HTR-8/SVneo (cell line): Measurements from ENCODE around the gene ZNF473.

ENCODE experiments used
- DNase-seq: peaks from one replicate; pipeline ENCODE4 v3.0.0; 2011; ENCODE audit warnings: low spot score, mixed read lengths; ENCODE audit not compliant: insufficient read length
- FAIRE-seq: peaks from 2 replicates; lab custom pipeline; 2011; peaks lifted over from hg19 to GRCh38; lab: Jason Lieb, UNC

The ZNF473 gene

DNA sequence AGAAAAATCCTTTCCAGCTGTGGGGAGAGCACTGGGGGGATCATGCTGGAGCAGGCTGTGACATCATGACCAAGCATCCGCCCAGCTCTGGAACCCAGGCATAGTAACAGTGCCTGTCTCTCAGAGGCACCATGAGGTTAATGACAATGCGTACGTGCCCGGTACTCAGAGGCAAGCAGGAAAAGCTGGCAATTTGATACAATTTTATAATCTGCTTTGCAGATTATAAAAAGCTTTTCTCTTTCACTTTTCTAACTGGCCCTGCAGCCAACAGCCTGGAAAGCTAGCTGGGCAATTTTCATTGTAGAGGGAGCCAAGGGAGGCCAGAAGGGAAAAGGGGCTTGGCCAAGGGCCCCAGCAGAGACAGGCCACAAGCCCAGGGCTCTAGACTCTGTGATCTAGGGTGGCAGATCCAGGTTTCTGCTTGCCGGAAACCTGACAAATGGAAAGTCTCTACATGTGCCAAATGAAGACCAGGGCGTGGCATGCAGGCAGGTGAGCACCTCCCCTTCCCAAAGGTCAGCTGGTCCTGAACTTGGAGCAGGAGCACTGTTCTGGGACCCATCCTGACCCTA, 23.3 kb upstream of the ZNF473 start:
- FAIRE-seq (no peak), DNase-seq (no peak)

DNA sequence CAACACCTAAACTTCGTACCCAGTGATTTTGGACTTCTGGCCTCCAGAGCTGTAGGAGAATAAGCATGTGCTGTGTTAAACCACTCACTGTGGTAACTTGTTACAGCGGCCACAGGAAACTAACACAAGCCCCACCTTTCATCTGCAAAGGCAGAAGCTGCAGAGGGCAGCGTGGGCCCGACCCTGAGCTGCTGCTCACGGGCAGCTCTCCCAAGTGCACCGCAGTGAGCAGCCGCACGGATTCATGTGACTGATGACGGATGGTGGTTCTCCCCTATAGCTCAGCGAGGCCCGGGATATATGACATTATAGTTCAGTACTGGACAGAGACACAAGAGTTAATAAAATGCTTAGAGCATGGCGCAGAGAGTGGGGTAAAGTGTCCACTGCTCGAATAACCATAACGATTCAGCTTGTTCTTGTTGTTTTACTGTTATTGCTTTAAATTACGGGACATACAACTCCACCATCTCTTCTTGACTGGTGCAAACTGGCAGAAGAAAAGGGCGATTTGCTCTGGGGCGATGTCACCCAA, 22.5 kb upstream of the ZNF473 start:
- FAIRE-seq (no peak), DNase-seq (no peak)

- no peak for FAIRE-seq
- peak; percentile 87 for DNase-seq
Observed at GRCh38 chr19:50003810-50004419, 21.9 kb upstream of the ZNF473 start.

GRCh38 chr19:50005428-50005827, 20.4 kb upstream of the ZNF473 start:
- DNase-seq (no peak), FAIRE-seq (peak; percentile 55)

- DNase-seq, result no peak
- no peak for FAIRE-seq
Observed at GRCh38 chr19:50007170-50007569, 18.6 kb upstream of the ZNF473 start.

DNA sequence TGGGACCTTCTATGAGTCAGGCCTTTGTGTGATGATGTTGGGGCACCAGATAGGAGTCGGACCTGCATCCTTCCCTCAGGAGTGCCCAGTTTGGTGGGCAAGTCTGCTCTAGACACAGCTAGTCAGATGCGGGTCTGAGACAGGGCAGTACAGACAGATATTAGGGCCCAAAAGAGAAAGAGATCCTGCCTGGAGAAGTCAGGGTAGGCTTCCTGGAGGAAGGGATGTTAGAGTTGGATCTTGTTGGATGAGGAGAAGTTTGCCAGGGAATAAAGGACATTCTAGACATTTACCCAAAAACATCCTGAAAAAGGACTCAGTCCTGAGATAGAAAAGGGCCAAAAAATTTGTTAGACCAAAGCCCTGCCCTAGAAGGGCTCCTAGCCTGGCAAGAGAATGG, 17.9 kb upstream of the ZNF473 start:
- DNase-seq (no peak), FAIRE-seq (no peak)

DNA sequence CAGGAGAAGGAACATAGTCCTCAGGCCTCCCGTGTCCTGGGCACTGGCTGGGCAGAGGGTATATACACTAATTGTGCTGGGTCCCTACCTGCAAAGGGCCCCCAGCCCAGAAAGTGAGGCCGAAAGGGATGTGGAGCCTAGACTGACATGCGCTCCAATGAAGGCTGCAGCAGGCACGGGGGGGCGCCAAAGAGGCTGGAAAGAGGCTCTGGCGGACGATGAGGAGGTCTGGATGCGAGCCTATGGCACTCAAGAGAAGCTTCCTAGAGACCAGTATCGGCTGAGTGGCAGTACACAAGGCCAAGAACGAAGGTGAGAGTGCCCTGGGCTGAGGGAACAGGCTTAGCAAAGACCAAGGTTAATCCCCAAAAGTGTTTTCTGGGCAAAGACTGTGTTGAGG, 17.3 kb upstream of the ZNF473 start:
- DNase-seq, result no peak
- peak; percentile 31 for FAIRE-seq

DNA sequence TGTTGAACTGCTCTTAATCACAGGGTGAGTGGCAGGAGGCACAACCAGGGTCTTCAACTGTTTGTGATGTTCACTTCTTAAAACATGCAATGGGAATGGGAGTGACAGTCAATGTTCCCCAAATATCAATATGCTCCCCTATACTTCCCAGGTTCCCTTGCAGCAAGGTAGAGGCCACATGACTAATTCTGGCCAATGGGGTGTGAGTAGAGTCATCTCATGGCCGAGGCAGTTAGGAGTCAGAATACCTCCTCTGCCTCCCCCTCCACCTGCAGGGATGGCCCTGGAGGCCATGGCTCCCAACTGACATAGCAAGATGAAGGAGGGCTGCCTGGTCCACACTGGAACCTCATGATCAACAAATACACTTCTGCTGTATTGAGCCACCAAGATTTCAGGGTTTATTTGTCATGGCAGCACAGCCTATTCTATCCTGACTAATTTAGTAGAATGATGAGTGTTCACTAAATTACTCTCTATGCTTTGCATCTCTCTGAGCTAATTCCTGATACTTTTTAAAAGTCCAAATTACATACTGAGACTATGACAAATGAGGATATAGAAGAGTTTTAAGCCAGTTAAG, 9.5 kb upstream of the ZNF473 start:
- DNase-seq (no peak), FAIRE-seq (no peak)

- FAIRE-seq (no peak), DNase-seq (no peak)
Observed at GRCh38 chr19:50020481-50020880, 5.3 kb upstream of the ZNF473 start.

GRCh38 chr19:50022823-50023222, 3.0 kb upstream of the ZNF473 start:
- FAIRE-seq, result no peak

GRCh38 chr19:50024719-50025021, 1.1 kb upstream of the ZNF473 start:
- FAIRE-seq (no peak), DNase-seq (no peak)

More at GRCh38 chr19:50022823-50023222, 3.0 kb upstream of the ZNF473 start:
- DNase-seq, result no peak

GRCh38 chr19:50025022-50025793, 597 bp upstream of the ZNF473 start, which contains the start of gene VRK3:
Gene VRK3 (minus strand): TSS chr19:50025372. CDS start chr19:50016162, 9,210 bp downstream.
- FAIRE-seq (peak; percentile 94), DNase-seq (peak; percentile 97)

DNA sequence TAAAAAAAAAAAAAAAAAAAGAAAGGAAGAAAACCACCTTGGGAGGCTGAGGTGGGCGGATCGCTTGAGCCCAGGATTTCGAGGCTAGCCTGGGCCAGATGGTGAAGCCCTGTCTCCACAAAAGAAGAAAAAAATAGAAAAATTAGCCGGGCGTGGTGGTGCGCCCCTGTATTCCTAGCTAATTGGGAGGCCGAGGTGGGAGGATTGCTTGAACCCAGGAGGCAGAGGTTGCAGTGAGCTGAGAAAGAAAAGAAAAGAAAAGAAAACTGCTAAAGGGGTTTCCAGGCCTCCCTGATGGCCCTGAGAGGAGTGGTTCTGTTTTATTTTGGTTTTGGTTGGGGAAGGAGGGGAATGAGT, 723 bp downstream of the ZNF473 start:
- no peak for DNase-seq
- no peak for FAIRE-seq

DNA sequence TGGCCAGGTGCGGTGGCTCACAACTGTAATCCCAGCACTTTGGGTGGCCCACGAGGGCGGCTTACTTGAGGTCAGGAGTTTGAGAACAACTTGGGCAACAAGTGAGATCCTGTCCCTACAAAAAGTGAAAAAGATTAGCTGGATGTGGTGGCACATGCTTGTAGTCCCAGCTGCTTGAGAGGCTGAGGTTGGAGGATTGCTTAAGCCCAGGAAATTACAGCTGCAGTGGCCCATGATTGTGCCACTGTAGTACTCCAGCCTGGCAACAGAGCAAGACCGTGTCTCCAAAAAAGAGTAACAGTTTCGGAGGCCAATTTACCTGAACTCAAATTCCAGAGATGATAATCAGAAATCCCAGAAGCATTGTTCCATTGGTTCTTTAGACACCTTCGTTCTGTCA, 4.4 kb downstream of the ZNF473 start:
- FAIRE-seq (no peak), DNase-seq (no peak)

DNA sequence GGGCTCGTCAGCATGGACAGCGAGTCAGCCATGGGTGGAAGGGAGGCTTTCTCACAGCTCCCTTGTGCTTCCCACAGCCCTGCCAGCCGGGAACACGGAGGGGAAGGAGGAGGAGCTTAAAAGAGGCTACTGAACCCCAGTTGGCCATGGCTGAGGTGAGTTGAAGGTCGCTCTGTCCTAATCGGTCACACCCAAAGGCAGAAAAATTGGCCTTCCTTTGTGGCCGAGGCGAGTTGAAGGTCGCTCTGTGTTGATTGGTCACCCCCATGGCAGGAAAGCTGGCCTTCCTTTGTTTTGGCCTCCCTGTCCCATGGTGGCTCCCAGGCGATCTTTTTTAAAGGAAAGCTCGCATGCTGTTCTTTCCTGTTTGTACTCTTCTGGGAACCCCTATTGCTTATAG, 5.1 kb downstream of the ZNF473 start:
- no peak for FAIRE-seq
- no peak for DNase-seq

DNA sequence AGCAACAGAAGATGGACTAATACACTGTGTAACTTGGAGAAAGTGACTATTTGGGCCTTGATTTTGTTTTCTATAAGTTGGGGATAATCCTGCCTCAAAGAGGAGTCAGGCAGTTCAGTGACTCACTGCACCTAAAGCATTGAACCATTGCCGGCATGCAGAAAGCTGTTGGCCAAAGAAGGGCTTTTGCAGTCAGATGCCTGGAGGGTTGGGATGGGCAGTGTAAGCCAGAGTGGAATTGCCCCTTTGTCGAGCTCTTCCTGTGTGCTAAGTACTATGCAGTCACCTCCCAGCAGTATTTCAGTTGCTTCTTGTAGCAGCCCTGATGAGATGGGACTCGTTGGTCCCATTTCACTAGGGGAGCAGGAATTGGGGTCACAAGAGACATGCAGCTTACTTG, 11.1 kb downstream of the ZNF473 start:
- DNase-seq (no peak), FAIRE-seq (no peak)

GRCh38 chr19:50039968-50040367, 14.2 kb downstream of the ZNF473 start:
- DNase-seq, result no peak
- FAIRE-seq, result no peak

DNA sequence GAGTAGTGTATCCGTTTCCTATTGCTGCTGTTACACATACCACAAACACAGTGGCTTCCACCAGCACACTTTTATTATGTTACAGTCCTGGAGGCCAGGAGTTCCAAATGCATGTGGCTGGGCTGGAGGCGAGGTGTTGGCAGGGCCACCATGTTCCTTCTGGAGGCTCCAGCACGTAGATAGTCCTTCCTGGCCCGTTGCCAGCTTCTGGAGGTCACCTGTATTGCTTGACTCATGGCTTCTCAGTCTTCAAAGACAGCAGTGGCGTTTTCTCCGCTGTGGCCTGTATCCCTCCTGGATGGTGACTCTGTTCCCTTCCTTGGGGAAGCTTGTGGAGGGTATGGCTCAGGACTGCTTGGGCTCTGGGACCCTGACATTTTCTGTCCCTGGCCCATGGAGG, 15.2 kb downstream of the ZNF473 start:
- FAIRE-seq (no peak), DNase-seq (no peak)

DNA sequence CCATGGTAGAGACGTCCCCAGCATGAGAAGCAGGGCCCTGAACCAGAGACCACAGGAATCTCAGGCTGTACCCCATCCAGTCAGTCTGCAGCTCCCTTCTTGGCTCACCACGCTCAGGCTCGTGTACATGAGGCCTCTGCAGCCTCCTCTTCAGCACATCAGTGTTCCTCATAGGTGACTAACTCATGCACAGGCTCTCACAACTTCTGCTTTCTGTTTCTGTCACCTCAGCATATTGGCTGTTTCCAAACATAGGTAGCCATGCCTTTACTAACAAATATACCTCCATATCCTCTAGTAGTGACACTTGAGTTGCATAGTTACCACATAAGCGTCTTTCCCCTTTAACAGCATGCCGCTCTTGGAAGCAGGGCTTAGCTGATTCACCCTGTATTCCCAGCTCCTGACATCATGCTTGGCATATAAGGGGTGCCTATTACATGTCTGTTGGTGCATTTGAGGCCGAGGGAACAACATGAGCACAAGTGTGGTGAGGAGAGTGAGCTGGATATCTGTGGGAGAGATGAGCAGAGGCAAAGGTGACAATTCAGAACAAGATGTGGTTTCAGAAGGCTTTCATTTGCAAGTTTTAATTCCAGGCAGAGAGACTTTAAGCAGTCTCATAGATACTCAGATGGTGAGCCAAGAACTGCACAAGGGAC, 16.7 kb downstream of the ZNF473 start:
- FAIRE-seq, result no peak
- no peak for DNase-seq

DNA sequence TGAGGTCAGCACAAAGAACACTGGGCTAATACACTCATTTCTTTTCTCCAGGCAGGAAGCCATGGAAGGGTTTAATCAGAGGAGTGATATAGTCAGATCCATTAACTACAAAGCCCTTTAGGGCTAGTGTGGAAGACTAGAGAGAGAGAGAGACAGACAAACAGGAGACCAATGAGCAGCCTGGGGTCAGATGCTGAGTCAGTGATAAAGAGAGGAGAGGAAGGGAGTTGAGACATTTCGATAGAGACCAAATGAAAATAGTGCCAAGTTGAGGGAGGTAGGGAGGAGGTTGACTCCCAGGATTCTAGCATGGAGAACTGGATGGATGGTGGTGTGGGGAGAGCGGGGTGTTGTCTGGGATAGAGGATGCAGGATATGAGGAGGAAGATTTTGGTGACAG, 18.2 kb downstream of the ZNF473 start:
- no peak for FAIRE-seq
- DNase-seq, result no peak

DNA sequence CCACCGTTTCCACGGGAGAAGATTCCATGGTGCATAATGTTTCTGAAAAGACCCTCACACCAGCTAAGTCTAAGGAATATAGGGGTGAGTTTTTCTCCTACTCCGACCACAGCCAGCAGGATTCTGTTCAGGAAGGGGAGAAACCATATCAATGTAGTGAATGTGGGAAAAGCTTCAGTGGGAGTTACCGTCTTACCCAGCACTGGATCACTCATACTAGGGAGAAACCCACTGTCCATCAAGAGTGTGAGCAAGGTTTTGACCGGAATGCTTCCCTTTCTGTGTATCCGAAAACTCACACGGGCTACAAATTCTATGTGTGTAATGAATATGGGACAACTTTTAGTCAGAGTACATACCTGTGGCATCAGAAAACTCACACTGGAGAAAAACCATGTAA, 19.1 kb downstream of the ZNF473 start:
- DNase-seq (no peak), FAIRE-seq (no peak)
